HepG2 (cell line): Measurements from ENCODE around the gene ARHGEF10L. TPM values are rescaled to one million over a fixed set of nuclear protein-coding genes. Genes with fewer than 3 reads are reported as not detected.
A peak's percentile ranks its signal among the peaks of the same experiment; 100 is the strongest.

Source experiments
- ASH2L ChIP-seq: fragments of 300-600, 200-600 bp; sonication (generic); IDR thresholded peaks from 2 replicates; pipeline ENCODE4 v1.7.0; 2017; ENCODE audit warnings: low read depth, mild to moderate bottlenecking, moderate library complexity, mixed read lengths, low read length; ENCODE audit not compliant: insufficient read length
- ATAD3A ChIP-seq: sonication (generic); formaldehyde crosslinking; IDR thresholded peaks from 2 replicates; pipeline ENCODE4 v1.4.0; 2020; ENCODE audit warnings: missing genetic modification reagents
- ATF7 ChIP-seq, 2 experiments: fragments of 450-650 bp in 1 of 2; sonication (generic) in 1 of 2; formaldehyde crosslinking in 1 of 2; IDR thresholded peaks; 2 replicates each; pipeline versions ENCODE4 v1.4.0 to v1.6.1; 2016 to 2020; ENCODE audit warnings: antibody characterized with exemption in 1 of 2, mild to moderate bottlenecking in 1 of 2, missing genetic modification reagents in 1 of 2
- KDM5B ChIP-seq: sonication (generic); formaldehyde crosslinking; IDR thresholded peaks from 2 replicates; pipeline ENCODE4 v1.4.0; 2020; ENCODE audit warnings: missing genetic modification reagents, mild to moderate bottlenecking, borderline replicate concordance
- NRL ChIP-seq: sonication (generic); formaldehyde crosslinking; IDR thresholded peaks from 2 replicates; pipeline ENCODE4 v1.5.0; 2020; ENCODE audit warnings: missing genetic modification reagents, mild to moderate bottlenecking, moderate library complexity, borderline replicate concordance
- RORA ChIP-seq: sonication (generic); formaldehyde crosslinking; IDR thresholded peaks from 2 replicates; pipeline ENCODE4 v1.5.0; 2020; ENCODE audit warnings: mild to moderate bottlenecking, missing genetic modification reagents, moderate library complexity
- TOE1 ChIP-seq: sonication (generic); formaldehyde crosslinking; IDR thresholded peaks from 2 replicates; pipeline ENCODE4 v1.4.0; 2020; ENCODE audit warnings: mild to moderate bottlenecking, missing genetic modification reagents
- ZFP37 ChIP-seq: sonication (generic); formaldehyde crosslinking; IDR thresholded peaks from 2 replicates; pipeline ENCODE4 v1.4.0; 2020; ENCODE audit warnings: missing genetic modification reagents, borderline replicate concordance
- ZNF20 ChIP-seq: sonication (generic); formaldehyde crosslinking; IDR thresholded peaks from 2 replicates; pipeline ENCODE4 v1.4.0; 2020; ENCODE audit warnings: mild to moderate bottlenecking, moderate library complexity, missing genetic modification reagents
- ZSCAN20 ChIP-seq: sonication (generic); formaldehyde crosslinking; IDR thresholded peaks from 2 replicates; pipeline ENCODE4 v1.4.0; 2020; ENCODE audit warnings: missing genetic modification reagents, mild to moderate bottlenecking, borderline replicate concordance
- polyA plus RNA-seq, 8 experiments: library from polyadenylated mRNA; depleted of rRNA in 3 of 8; stranded (reverse) in 7 of 8; unstranded in 1 of 8; fragments of >200 nt; fragmentation: Illumina TruSeq in 4 of 8; extraction: Trizol in 4 of 8; gene quantifications; 2 replicates each; pipeline versions ENCODE4 v1.2.1 to v1.2.3, GENCODE V29; 2011 to 2016; ENCODE audit warnings: low read depth in 4 of 8, missing spikeins in 1 of 8, mixed read lengths in 1 of 8; ENCODE audit not compliant: insufficient read depth in 1 of 8
- total RNA-seq, 5 experiments: library from RNA; depleted of rRNA; stranded (reverse); fragments of >200 nt; fragmentation: Illumina TruSeq; extraction: Trizol; gene quantifications; 2 replicates each; pipeline ENCODE4 v1.2.3, GENCODE V29; 2016; ENCODE audit warnings: low read depth in 1 of 5
- TF ChIP-seq, protein P1 (sequence below), 2 experiments: sonication (generic) in 1 of 2; formaldehyde crosslinking in 1 of 2; IDR thresholded peaks; 2 replicates each; pipeline versions ENCODE4 v1.4.0 to v1.6.1; 2018 to 2020; ENCODE audit warnings: missing genetic modification reagents in 2 of 2, borderline replicate concordance in 1 of 2, low read depth in 1 of 2, mild to moderate bottlenecking in 1 of 2, missing biosample characterization in 1 of 2
- TF ChIP-seq, protein P2 (sequence below): IDR thresholded peaks from 2 replicates; pipeline ENCODE4 v1.6.1; 2012; ENCODE audit warnings: low read length, improper control_type of control experiment
- TF ChIP-seq, protein P3 (sequence below): sonication (generic); formaldehyde crosslinking; IDR thresholded peaks from 2 replicates; pipeline ENCODE4 v1.8.1; 2023; ENCODE audit warnings: mild to moderate bottlenecking, missing genetic modification reagents
- TF ChIP-seq, protein P4 (sequence below): sonication (generic); formaldehyde crosslinking; IDR thresholded peaks from 2 replicates; pipeline ENCODE4 v1.4.0; 2020; ENCODE audit warnings: missing genetic modification reagents

Gene ARHGEF10L
- total and polyA plus RNA-seq, 2 of the 13 experiments (the other 11 are each of a cell fraction or from before 2014, with no cell fraction given) = 46.5 to 78.3 TPM

DNA sequence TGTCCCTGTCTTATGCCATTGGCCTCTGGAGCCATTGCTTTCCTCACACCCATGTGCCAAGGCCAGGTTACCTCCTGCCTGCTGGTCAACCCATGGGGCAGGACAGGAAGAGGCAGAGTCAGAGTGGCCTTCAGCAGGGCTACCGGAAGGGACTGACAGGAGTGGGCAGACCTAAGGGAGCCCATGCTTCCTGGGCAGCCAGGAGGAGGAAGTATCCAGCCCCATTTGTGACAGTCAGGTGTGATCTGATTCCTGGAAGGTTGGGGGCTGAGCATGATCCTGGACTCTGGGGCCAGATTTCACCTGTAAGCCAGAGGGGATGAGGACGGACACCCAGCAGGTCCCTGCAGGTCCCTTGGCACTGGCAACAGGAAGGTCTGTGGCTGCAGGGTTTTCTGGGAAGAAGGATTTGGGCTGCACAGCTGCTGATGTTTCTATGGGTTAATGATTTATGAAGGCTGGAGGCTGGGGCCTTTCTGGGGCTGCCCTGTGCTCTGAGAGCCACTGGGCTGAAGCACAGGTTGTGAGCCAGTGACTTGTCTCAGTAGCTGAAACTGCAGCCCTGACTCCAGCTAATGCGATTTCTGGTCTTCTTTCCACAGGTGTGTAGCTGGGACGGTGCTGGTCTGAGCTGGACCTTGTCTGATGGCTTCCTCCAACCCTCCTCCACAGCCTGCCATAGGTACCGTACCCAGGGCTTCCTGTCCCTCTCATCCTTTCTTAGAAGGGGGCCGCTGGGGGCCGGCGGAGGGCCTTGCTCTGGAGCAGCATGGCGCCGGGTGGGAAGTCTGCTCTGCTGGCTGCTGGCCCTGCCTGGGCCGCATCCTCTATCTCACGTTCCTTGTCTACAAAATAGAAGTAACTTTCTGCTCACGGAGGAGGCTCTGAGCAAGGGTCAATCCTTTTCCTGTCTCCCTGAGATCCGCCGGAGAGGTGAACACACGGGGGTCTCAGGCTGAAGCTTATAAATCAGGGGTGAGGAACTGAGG, 40.7 kb downstream of the ARHGEF10L start (continued):
- TF ChIP-seq, protein P1, sequence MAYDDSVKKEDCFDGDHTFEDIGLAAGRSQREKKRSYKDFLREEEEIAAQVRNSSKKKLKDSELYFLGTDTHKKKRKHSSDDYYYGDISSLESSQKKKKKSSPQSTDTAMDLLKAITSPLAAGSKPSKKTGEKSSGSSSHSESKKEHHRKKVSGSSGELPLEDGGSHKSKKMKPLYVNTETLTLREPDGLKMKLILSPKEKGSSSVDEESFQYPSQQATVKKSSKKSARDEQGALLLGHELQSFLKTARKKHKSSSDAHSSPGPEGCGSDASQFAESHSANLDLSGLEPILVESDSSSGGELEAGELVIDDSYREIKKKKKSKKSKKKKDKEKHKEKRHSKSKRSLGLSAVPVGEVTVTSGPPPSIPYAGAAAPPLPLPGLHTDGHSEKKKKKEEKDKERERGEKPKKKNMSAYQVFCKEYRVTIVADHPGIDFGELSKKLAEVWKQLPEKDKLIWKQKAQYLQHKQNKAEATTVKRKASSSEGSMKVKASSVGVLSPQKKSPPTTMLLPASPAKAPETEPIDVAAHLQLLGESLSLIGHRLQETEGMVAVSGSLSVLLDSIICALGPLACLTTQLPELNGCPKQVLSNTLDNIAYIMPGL (CRISPR knock-in tag; IDR thresholded peaks at IDR 0.05; ENCODE audit: borderline replicate concordance in 1 of 2, low read depth in 1 of 2) = peak; percentile 16 to 50; a peak in 1 of 4 replicates
- no peak for TF ChIP-seq TOE1 (CRISPR knock-in tag)
- peak; percentile 83; the same call in 1 of the 2 replicates for TF ChIP-seq ZFP37
- TF ChIP-seq, protein P2, sequence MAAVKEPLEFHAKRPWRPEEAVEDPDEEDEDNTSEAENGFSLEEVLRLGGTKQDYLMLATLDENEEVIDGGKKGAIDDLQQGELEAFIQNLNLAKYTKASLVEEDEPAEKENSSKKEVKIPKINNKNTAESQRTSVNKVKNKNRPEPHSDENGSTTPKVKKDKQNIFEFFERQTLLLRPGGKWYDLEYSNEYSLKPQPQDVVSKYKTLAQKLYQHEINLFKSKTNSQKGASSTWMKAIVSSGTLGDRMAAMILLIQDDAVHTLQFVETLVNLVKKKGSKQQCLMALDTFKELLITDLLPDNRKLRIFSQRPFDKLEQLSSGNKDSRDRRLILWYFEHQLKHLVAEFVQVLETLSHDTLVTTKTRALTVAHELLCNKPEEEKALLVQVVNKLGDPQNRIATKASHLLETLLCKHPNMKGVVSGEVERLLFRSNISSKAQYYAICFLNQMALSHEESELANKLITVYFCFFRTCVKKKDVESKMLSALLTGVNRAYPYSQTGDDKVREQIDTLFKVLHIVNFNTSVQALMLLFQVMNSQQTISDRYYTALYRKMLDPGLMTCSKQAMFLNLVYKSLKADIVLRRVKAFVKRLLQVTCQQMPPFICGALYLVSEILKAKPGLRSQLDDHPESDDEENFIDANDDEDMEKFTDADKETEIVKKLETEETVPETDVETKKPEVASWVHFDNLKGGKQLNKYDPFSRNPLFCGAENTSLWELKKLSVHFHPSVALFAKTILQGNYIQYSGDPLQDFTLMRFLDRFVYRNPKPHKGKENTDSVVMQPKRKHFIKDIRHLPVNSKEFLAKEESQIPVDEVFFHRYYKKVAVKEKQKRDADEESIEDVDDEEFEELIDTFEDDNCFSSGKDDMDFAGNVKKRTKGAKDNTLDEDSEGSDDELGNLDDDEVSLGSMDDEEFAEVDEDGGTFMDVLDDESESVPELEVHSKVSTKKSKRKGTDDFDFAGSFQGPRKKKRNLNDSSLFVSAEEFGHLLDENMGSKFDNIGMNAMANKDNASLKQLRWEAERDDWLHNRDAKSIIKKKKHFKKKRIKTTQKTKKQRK = no peak
- peak; percentile 95; the same call in 1 of the 2 replicates for TF ChIP-seq NRL
- no peak for TF ChIP-seq ZNF20 (CRISPR knock-in tag)
- TF ChIP-seq RORA (CRISPR knock-in tag) = no peak
- TF ChIP-seq, protein P3, sequence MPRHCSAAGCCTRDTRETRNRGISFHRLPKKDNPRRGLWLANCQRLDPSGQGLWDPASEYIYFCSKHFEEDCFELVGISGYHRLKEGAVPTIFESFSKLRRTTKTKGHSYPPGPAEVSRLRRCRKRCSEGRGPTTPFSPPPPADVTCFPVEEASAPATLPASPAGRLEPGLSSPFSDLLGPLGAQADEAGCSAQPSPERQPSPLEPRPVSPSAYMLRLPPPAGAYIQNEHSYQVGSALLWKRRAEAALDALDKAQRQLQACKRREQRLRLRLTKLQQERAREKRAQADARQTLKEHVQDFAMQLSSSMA (CRISPR knock-in tag) = peak; percentile 96
- peak; percentile 32 for TF ChIP-seq ASH2L
- TF ChIP-seq ZSCAN20 (CRISPR knock-in tag) = peak; percentile 63; the same call in 1 of the 2 replicates
- no peak for TF ChIP-seq ATAD3A (CRISPR knock-in tag)
- TF ChIP-seq KDM5B (CRISPR knock-in tag) = peak; percentile 61
- TF ChIP-seq, protein P4, sequence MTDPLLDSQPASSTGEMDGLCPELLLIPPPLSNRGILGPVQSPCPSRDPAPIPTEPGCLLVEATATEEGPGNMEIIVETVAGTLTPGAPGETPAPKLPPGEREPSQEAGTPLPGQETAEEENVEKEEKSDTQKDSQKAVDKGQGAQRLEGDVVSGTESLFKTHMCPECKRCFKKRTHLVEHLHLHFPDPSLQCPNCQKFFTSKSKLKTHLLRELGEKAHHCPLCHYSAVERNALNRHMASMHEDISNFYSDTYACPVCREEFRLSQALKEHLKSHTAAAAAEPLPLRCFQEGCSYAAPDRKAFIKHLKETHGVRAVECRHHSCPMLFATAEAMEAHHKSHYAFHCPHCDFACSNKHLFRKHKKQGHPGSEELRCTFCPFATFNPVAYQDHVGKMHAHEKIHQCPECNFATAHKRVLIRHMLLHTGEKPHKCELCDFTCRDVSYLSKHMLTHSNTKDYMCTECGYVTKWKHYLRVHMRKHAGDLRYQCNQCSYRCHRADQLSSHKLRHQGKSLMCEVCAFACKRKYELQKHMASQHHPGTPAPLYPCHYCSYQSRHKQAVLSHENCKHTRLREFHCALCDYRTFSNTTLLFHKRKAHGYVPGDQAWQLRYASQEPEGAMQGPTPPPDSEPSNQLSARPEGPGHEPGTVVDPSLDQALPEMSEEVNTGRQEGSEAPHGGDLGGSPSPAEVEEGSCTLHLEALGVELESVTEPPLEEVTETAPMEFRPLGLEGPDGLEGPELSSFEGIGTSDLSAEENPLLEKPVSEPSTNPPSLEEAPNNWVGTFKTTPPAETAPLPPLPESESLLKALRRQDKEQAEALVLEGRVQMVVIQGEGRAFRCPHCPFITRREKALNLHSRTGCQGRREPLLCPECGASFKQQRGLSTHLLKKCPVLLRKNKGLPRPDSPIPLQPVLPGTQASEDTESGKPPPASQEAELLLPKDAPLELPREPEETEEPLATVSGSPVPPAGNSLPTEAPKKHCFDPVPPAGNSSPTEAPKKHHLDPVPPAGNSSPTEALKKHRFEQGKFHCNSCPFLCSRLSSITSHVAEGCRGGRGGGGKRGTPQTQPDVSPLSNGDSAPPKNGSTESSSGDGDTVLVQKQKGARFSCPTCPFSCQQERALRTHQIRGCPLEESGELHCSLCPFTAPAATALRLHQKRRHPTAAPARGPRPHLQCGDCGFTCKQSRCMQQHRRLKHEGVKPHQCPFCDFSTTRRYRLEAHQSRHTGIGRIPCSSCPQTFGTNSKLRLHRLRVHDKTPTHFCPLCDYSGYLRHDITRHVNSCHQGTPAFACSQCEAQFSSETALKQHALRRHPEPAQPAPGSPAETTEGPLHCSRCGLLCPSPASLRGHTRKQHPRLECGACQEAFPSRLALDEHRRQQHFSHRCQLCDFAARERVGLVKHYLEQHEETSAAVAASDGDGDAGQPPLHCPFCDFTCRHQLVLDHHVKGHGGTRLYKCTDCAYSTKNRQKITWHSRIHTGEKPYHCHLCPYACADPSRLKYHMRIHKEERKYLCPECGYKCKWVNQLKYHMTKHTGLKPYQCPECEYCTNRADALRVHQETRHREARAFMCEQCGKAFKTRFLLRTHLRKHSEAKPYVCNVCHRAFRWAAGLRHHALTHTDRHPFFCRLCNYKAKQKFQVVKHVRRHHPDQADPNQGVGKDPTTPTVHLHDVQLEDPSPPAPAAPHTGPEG = peak; percentile 48; the same call in 1 of the 2 replicates
- no peak for TF ChIP-seq ATF7 (IDR thresholded peaks at IDR 0.05)
- TF ChIP-seq ATF7 (CRISPR knock-in tag; IDR thresholded peaks at IDR 0.05) = no peak
